Measurements from ENCODE around the gene TCF7L2.
A peak's percentile ranks its signal among the peaks of the same experiment; 100 is the strongest.

Gene TCF7L2

DNA sequence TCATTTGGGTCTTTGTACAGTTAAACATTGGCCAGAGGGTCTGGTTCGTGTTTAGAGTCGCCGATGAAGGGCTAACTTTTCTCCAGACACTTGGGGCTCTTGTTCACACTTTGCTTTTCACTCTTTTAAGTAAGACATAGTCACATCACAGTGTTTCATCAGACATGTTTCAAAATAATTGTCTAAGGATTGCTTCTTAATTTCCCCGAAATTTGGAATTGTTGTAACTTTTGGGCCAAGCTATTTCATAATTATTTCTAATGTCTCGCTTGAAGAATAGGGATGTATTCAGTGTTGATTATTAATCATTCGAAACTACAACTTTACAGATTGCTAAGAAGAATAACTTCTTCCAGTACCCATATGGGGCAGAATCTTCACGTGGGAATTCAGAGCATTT, 92.8 kb downstream of the TCF7L2 start:
- Histone ChIP-seq H3K4me1 (ENCODE audit: control insufficient read depth, insufficient read depth, low read length) (peaks cover 45% of the 10 kb centered on the region), H3K4me2 (ENCODE audit: low read length) (no peak overlapping the region), H3K9me3 (replicated peaks; ENCODE audit: low read length) (no peaks in the 10 kb centered on the region), H3K36me3 (ENCODE audit: insufficient read depth, low read length) (no peaks in the 10 kb centered on the region), H3K4me3 (ENCODE audit: low read length) (no peak overlapping the region), H3K27me3 (ENCODE audit: control insufficient read depth, insufficient read depth, low read length) (no peaks in the 10 kb centered on the region), H3K9ac (ENCODE audit: low read depth, low read length) (no peak overlapping the region)

DNA sequence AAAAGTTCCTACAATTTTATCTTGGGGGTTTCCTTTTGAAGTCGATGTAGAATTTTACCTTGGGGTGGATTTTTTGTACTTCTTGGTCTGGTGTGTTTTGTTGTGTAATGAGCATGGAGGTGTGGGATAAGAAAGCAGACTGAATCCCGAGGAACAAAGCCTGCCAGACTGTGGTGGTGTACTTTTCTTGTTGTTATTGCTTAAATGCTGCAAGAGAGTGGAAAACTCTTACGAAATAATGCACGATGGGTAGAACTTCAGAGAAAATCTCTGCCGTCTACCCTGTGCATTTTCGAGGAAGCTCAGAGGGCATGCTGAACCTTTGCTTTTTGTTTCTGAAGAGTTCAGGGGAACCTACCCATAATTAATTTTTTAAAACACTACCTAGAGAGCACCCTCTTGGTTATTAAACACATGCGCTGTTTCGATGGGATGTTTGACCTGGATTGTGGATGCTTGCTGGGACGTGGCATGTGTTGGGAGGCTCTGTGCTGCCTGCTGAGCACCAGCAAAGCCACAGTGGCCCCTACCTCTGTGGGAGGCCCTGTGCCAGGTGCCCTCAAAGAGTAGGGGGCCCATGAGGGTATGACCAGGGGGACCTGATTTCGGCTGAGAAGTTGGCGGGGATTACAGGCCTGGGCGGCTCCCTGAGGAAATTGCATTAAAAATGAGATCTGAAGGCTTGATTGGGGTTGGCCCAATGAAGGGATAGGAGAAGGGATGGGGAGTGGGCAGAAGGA, 94.1 kb downstream of the TCF7L2 start:
- no peak overlapping the region for H3K9ac ChIP-seq (ENCODE audit: low read depth, low read length)
- H3K4me1 ChIP-seq (ENCODE audit: control insufficient read depth, insufficient read depth, low read length), result peaks cover 46% of the 10 kb centered on the region
- H3K9me3 ChIP-seq (replicated peaks; ENCODE audit: low read length), result no peaks in the 10 kb centered on the region
- H3K27me3 ChIP-seq (ENCODE audit: control insufficient read depth, insufficient read depth, low read length), result no peaks in the 10 kb centered on the region
- H3K36me3 ChIP-seq (ENCODE audit: insufficient read depth, low read length), result no peaks in the 10 kb centered on the region
- H3K4me2 ChIP-seq (ENCODE audit: low read length), result no peak overlapping the region
- H3K4me3 ChIP-seq (ENCODE audit: low read length), result no peak overlapping the region

DNA sequence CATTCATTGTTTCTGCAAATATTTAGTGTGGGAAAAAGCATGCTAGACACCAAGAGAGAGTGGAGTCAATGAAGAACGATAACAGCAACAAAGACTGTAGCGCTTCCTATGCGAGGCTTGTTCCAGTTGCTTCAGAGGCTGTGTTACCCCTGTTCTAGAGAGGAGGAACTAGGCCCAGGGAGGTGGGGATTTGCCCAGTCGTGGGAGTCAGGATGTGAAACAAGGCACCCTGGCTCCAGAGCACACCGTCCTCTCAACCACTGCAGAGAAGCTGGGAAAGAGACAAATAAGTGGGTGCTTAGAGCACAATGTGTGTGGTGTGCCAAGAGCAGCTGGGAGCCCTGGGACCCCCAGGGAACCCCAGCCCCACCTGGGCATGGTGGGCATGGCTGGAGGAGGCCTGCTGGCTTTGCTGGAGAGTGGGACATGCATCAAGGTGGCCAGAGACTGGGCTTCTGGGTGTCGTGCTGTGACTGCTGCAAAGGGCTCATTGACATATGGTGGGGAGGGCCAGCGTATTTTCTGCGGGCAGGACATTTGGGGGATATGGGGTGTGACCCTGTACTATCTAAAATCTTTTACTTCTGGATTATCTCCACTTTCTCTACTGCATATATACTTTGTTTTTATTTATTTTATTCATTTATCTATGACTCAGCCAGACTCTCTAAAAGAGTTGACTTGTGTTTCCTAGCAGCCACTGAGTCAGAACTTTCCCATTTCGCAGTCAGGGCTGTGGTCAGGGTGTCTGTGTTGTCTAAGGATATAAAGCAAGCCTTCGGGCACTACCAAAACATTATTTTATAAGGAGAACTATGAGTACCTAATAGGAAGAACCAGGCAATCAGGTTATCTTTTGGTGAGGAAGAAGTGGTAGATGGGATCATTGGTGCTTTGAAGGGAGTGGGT, 95.4 kb downstream of the TCF7L2 start:
- Histone ChIP-seq H3K27me3 (ENCODE audit: control insufficient read depth, insufficient read depth, low read length) (no peaks in the 10 kb centered on the region), H3K4me1 (ENCODE audit: control insufficient read depth, insufficient read depth, low read length) (peaks cover 46% of the 10 kb centered on the region), H3K9me3 (replicated peaks; ENCODE audit: low read length) (no peaks in the 10 kb centered on the region), H3K9ac (ENCODE audit: low read depth, low read length) (no peak overlapping the region), H3K36me3 (ENCODE audit: insufficient read depth, low read length) (no peaks in the 10 kb centered on the region), H3K4me3 (ENCODE audit: low read length) (peak overlapping the region; percentile 4), H3K4me2 (ENCODE audit: low read length) (peak overlapping the region; percentile 64)

DNA sequence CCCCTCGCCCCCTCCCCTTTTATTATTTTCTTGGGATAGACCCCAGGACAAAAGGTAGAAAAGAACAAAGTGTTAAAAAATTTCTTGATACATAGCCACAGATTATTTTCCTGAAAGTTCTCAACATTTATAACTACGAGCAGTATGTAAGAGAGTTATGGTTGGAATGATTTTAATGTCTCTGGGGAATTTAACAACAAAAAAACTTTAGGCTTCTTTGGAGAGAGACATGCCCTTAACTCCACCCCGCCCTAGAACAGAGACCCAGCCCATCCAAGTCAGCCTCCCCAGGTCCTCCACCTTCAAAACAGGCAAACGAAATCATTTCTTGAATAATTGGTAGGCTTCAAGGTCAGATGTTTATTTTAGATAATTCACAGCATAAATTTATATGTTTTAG, 97.1 kb downstream of the TCF7L2 start:
- peaks cover 41% of the 10 kb centered on the region for H3K4me1 ChIP-seq (ENCODE audit: control insufficient read depth, insufficient read depth, low read length)

DNA sequence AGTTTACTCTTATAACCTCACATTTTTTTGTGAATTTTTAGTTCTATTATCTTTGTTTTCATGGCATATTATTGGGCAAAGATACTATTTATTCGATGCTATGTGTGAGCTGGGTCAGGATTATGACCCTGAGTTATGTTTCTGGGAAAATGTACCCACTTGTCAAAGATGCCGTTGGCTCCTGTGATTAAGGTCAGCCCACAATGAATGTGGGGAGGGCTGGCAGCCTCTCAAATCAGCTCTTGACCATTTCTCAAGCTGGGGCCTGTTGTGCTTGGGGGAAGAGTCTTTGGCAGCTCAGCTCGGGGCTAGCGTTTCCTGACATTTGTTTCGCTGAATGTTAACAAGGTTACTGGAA, 97.5 kb downstream of the TCF7L2 start:
- Histone ChIP-seq H3K27me3 (ENCODE audit: control insufficient read depth, insufficient read depth, low read length) (no peaks in the 10 kb centered on the region), H3K9me3 (replicated peaks; ENCODE audit: low read length) (no peaks in the 10 kb centered on the region), H3K36me3 (ENCODE audit: insufficient read depth, low read length) (no peaks in the 10 kb centered on the region), H3K4me1 (ENCODE audit: control insufficient read depth, insufficient read depth, low read length) (peaks cover 41% of the 10 kb centered on the region), H3K4me2 (ENCODE audit: low read length) (no peak overlapping the region), H3K9ac (ENCODE audit: low read depth, low read length) (no peak overlapping the region), H3K4me3 (ENCODE audit: low read length) (no peak overlapping the region)

More for the DNA sequence above, 97.1 kb downstream of the TCF7L2 start:
- H3K9me3 ChIP-seq (replicated peaks; ENCODE audit: low read length), result no peaks in the 10 kb centered on the region
- H3K36me3 ChIP-seq (ENCODE audit: insufficient read depth, low read length), result no peaks in the 10 kb centered on the region
- no peak overlapping the region for H3K4me2 ChIP-seq (ENCODE audit: low read length)
- no peak overlapping the region for H3K4me3 ChIP-seq (ENCODE audit: low read length)
- no peaks in the 10 kb centered on the region for H3K27me3 ChIP-seq (ENCODE audit: control insufficient read depth, insufficient read depth, low read length)
- H3K9ac ChIP-seq (ENCODE audit: low read depth, low read length), result no peak overlapping the region

DNA sequence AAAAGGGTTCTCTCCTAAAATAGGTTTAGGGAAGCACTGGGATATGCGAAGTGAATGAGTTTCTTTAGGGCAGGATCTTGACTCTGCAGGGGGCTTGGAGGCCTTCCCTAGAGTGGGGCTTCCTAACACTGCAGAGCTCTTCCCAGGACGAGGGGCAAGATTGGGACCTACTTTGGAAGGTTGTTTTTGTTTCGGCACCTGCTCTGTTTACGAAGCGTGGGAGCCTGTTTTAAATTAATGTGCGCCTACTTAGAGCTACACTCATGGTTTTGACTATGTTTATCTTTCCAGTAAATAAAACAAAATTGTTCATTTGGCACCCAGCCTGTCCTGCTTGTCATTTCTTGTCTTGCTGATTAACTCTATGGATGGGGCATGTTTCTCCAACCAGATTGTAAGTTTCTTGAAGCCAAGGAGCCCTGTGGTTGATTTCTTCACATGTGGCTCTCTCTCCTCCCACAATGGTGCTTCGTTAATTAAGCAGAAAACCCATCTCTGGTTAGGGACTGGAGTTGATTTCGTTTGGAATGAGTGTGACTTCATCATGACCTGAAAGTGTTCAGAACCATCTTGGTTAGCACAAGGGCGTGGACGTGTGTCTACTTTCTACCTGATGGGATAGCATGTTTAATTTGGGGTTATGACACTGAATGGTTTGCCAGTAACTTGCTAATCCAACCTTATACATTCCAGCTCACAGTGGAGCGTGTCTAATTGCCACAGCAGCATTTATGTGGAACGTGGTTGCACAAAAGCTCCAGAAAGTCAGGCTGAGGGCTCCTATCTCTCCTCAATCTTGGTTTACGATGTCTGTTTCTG, 98.1 kb downstream of the TCF7L2 start:
- Histone ChIP-seq H3K36me3 (ENCODE audit: insufficient read depth, low read length) (no peaks in the 10 kb centered on the region), H3K27me3 (ENCODE audit: control insufficient read depth, insufficient read depth, low read length) (no peaks in the 10 kb centered on the region), H3K4me3 (ENCODE audit: low read length) (no peak overlapping the region), H3K9me3 (replicated peaks; ENCODE audit: low read length) (no peaks in the 10 kb centered on the region), H3K4me2 (ENCODE audit: low read length) (no peak overlapping the region), H3K4me1 (ENCODE audit: control insufficient read depth, insufficient read depth, low read length) (peaks cover 41% of the 10 kb centered on the region), H3K9ac (ENCODE audit: low read depth, low read length) (no peak overlapping the region)

DNA sequence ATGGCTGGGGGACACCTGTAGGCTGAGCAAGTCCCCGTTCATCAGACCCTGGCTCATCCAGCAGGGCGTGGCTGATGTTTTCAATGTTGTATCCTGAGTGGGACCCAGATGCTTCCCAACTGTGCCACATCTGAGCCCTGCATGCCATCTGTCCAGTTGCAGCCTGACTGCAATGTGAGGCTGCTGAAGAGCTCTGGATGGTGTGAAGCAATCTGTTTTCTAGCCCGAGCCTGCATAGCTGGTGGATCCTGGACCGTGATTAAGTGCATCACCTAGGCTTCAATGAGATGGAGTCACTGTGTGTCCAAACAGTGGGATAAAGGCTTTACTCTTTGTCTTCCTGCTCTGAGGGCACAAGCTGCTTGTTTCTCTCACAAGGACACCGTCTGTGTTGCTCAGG, 99.8 kb downstream of the TCF7L2 start:
- no peaks in the 10 kb centered on the region for H3K9me3 ChIP-seq (replicated peaks; ENCODE audit: low read length)
- peaks cover 50% of the 10 kb centered on the region for H3K4me1 ChIP-seq (ENCODE audit: control insufficient read depth, insufficient read depth, low read length)
- no peak overlapping the region for H3K9ac ChIP-seq (ENCODE audit: low read depth, low read length)
- no peak overlapping the region for H3K4me2 ChIP-seq (ENCODE audit: low read length)
- H3K36me3 ChIP-seq (ENCODE audit: insufficient read depth, low read length), result no peaks in the 10 kb centered on the region
- no peaks in the 10 kb centered on the region for H3K27me3 ChIP-seq (ENCODE audit: control insufficient read depth, insufficient read depth, low read length)
- H3K4me3 ChIP-seq (ENCODE audit: low read length), result no peak overlapping the region

DNA sequence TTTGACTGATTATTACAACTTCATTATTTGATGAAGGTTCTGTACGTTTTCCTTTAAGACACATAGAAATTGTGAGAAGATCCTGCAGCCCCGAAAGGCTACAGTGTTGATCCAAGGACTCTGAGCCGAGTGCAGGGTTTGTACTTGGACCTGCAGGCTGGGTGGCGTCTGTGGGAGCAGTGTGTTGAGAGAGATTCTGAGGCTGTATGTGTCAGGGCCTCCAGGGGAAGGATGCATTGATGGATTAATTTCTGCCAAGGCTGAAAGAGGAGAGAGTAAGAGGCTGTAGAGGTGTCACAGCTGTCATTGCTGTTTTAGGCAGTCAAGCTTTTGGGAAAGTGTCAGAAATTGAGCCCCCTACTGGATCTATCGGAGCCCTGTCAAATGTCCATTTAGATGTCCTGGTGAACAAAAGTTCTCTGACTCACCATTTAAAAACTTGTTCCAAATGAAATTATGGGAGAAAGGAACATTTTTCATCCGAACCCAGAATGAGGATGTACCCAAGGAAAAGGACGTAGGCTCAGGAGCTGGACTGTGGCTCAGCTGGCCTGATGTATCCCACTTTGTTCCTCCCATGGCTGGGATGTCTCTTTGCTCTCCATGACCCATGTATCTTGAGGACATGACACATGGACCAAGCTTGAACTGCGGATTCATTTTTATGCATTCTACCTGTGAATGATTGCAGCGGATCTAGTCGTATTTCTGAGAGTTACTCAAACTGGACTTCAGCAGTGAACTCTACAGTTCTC, 102.2 kb downstream of the TCF7L2 start:
- Histone ChIP-seq H3K27me3 (ENCODE audit: control insufficient read depth, insufficient read depth, low read length) (no peaks in the 10 kb centered on the region), H3K36me3 (ENCODE audit: insufficient read depth, low read length) (no peaks in the 10 kb centered on the region), H3K4me1 (ENCODE audit: control insufficient read depth, insufficient read depth, low read length) (peaks cover 44% of the 10 kb centered on the region), H3K4me3 (ENCODE audit: low read length) (no peak overlapping the region), H3K9ac (ENCODE audit: low read depth, low read length) (no peak overlapping the region), H3K9me3 (replicated peaks; ENCODE audit: low read length) (no peaks in the 10 kb centered on the region), H3K4me2 (ENCODE audit: low read length) (peak overlapping the region; percentile 35)

DNA sequence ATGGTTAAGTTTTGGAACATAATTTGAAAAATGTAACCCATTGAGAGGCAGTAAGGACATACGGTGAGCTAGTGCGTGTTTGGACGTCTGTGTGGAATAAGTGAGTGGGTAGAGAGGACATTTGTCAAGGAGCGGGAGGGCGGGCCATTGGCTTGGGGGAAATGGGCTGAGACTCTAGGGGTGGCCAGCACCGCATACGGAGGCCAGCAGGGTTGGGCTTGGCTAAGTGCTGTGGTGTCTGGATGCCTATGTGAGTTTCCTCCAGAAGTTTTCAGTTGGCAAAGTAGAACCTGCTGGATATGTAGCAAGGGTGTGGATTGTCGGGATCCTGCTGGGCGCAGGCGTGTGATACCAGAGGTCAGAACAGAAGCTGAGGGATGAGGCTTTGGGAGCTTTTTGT, 103.0 kb downstream of the TCF7L2 start:
- no peaks in the 10 kb centered on the region for H3K9me3 ChIP-seq (replicated peaks; ENCODE audit: low read length)
- no peak overlapping the region for H3K9ac ChIP-seq (ENCODE audit: low read depth, low read length)
- H3K4me3 ChIP-seq (ENCODE audit: low read length), result no peak overlapping the region
- H3K36me3 ChIP-seq (ENCODE audit: insufficient read depth, low read length), result no peaks in the 10 kb centered on the region
- H3K27me3 ChIP-seq (ENCODE audit: control insufficient read depth, insufficient read depth, low read length), result no peaks in the 10 kb centered on the region
- H3K4me2 ChIP-seq (ENCODE audit: low read length), result no peak overlapping the region
- H3K4me1 ChIP-seq (ENCODE audit: control insufficient read depth, insufficient read depth, low read length), result peaks cover 45% of the 10 kb centered on the region

DNA sequence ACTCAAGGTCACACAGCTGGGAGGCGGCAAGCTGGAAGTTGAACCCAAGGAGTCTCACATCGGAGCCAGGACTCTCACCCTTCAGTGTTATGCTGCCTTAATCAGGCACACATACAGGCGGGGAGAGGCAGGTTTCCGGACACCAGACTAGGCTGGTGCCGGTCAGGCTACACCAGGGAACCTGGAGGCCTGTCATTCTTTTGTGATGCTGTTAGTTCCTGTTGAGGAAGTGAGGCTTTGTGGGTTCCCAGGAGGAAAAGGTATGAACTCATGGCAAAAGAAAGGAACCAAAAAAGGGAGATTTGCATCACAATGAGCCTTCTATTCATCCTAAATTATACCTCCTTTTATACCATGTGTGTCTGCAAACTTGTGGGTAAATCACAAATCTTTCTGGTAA, 103.8 kb downstream of the TCF7L2 start:
- Histone ChIP-seq H3K36me3 (ENCODE audit: insufficient read depth, low read length) (no peaks in the 10 kb centered on the region), H3K9ac (ENCODE audit: low read depth, low read length) (no peak overlapping the region), H3K4me2 (ENCODE audit: low read length) (no peak overlapping the region), H3K9me3 (replicated peaks; ENCODE audit: low read length) (no peaks in the 10 kb centered on the region), H3K4me3 (ENCODE audit: low read length) (no peak overlapping the region), H3K4me1 (ENCODE audit: control insufficient read depth, insufficient read depth, low read length) (peaks cover 53% of the 10 kb centered on the region), H3K27me3 (ENCODE audit: control insufficient read depth, insufficient read depth, low read length) (no peaks in the 10 kb centered on the region)

DNA sequence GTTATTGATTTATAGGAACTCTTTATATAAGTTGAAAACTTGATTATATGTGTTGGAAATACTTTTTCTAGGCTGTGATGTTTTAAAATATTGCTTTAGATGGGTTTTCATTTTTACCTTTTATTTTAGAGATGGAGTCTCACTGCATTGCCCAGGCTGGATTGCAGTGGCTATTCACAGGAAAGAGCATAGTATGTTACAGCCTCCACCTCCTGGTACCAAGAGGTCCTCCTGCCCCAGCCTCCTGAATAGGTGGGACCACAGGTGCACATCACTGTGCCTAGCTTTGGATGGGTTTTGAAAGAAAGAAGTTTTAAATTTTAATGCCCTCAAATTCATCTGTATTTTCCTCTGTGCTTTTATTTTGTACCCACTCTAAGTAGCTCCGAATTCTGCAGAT, 105.4 kb downstream of the TCF7L2 start:
- H3K9me3 ChIP-seq (replicated peaks; ENCODE audit: low read length), result no peaks in the 10 kb centered on the region
- peaks cover 69% of the 10 kb centered on the region for H3K4me1 ChIP-seq (ENCODE audit: control insufficient read depth, insufficient read depth, low read length)
- H3K27me3 ChIP-seq (ENCODE audit: control insufficient read depth, insufficient read depth, low read length), result no peaks in the 10 kb centered on the region
- no peak overlapping the region for H3K4me3 ChIP-seq (ENCODE audit: low read length)
- no peak overlapping the region for H3K9ac ChIP-seq (ENCODE audit: low read depth, low read length)
- H3K36me3 ChIP-seq (ENCODE audit: insufficient read depth, low read length), result no peaks in the 10 kb centered on the region
- no peak overlapping the region for H3K4me2 ChIP-seq (ENCODE audit: low read length)

All from skeletal muscle satellite cell (primary cell).